Endothelial cell of umbilical vein (primary cell): ENCODE results near the gene IGFBP4.

ENCODE experiments used
- EZH2 ChIP-seq: IDR thresholded peaks from 2 replicates; pipeline ENCODE4 v1.6.1; 2012; ENCODE audit warnings: borderline replicate concordance, low read depth, mild to moderate bottlenecking, moderate library complexity, low read length, inconsistent platforms; ENCODE audit not compliant: severe bottlenecking
- MYC ChIP-seq: IDR thresholded peaks from one replicate; pipeline ENCODE4 v1.6.1; 2011; ENCODE audit warnings: mild to moderate bottlenecking, low read depth, low read length
- POLR2A ChIP-seq: IDR thresholded peaks from 2 replicates; pipeline ENCODE4 v1.6.1; 2012; ENCODE audit warnings: low read depth, mild to moderate bottlenecking, control low read depth, low read length
- POLR2AphosphoS5 ChIP-seq: IDR thresholded peaks from 2 replicates; pipeline ENCODE4 v1.6.1; 2012; ENCODE audit warnings: low read depth, mild to moderate bottlenecking, control low read depth, low read length, moderate library complexity; ENCODE audit not compliant: insufficient read depth
- TF ChIP-seq, protein P1 (sequence below): IDR thresholded peaks from 2 replicates; pipeline ENCODE4 v1.6.1; 2011; ENCODE audit not compliant: insufficient read depth, insufficient read length
- TF ChIP-seq, protein P2 (sequence below), 2 donors: IDR thresholded peaks; 1 replicate in 1 of 2; 2 replicates in 1 of 2; pipeline ENCODE4 v1.5.1; 2011; ENCODE audit warnings: low read length in 2 of 2, mild to moderate bottlenecking in 2 of 2, moderate library complexity in 2 of 2, control low read depth in 1 of 2, inconsistent platforms in 1 of 2, low read depth in 1 of 2; ENCODE audit not compliant: insufficient read depth in 1 of 2; ENCODE audit errors: extremely low read depth in 1 of 2

DNA sequence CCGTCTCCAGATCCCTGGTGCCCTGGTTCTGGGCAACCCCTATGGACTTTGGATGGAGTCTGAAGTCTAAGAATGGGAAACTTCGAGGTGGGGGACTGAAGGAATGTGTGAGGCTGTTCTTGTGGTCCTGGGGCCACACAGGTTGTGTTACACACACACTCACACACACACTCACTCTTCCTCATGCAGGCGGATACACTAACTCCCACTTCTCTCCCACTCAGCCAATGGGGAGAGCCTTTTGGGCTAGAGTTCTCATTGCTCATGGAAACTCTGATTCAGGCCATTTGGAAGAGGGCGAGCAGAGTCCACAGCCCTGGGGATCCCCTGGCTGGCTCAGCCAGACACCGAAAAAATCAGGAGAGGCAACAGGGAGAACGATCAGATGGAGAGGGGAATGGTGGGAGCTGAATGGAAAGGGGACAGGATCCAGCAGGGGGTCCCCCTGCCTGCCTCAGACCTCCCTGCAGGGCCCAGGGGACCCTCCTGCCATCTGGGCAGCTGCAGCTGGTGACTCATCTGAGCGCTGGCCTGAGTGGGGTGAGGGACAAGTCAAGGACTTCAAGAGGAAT, 9.1 kb downstream of the IGFBP4 start:
- TF ChIP-seq, protein P1, sequence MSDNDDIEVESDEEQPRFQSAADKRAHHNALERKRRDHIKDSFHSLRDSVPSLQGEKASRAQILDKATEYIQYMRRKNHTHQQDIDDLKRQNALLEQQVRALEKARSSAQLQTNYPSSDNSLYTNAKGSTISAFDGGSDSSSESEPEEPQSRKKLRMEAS, result no peak
- TF ChIP-seq, protein P2, sequence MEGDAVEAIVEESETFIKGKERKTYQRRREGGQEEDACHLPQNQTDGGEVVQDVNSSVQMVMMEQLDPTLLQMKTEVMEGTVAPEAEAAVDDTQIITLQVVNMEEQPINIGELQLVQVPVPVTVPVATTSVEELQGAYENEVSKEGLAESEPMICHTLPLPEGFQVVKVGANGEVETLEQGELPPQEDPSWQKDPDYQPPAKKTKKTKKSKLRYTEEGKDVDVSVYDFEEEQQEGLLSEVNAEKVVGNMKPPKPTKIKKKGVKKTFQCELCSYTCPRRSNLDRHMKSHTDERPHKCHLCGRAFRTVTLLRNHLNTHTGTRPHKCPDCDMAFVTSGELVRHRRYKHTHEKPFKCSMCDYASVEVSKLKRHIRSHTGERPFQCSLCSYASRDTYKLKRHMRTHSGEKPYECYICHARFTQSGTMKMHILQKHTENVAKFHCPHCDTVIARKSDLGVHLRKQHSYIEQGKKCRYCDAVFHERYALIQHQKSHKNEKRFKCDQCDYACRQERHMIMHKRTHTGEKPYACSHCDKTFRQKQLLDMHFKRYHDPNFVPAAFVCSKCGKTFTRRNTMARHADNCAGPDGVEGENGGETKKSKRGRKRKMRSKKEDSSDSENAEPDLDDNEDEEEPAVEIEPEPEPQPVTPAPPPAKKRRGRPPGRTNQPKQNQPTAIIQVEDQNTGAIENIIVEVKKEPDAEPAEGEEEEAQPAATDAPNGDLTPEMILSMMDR (IDR thresholded peaks at IDR 0.05; ENCODE audit: extremely low read depth in 1 of 2, insufficient read depth in 1 of 2, low read depth in 1 of 2, low read length in 2 of 2), result no peak
- no peak for TF ChIP-seq POLR2AphosphoS5
- TF ChIP-seq POLR2A, result no peak
- no peak for TF ChIP-seq EZH2
- no peak for TF ChIP-seq MYC
